ENCODE data around the gene SNX27.
"Not testable (repeated sequence)": the region's sequence is repeated elsewhere in the genome, so short reads cannot be mapped to it uniquely, and the experiment has no call there.

Gene SNX27

GRCh38 chr1:151723726-151724370 is 112.0 kb downstream of the SNX27 start:
- no peak for DNase-seq

GRCh38 chr1:151728151-151729054 is 116.6 kb downstream of the SNX27 start:
- DNase-seq, result no peak

- no peak for DNase-seq
Observed at GRCh38 chr1:151729157-151729965, 117.5 kb downstream of the SNX27 start.

- no peak for DNase-seq
Observed at GRCh38 chr1:151729966-151730291, 118.1 kb downstream of the SNX27 start.

- no peak for DNase-seq
Observed at GRCh38 chr1:151733126-151733525, 121.3 kb downstream of the SNX27 start.

GRCh38 chr1:151733995-151734394 is 122.1 kb downstream of the SNX27 start:
- not testable (repeated sequence) for DNase-seq

- DNase-seq, result no peak
Observed at GRCh38 chr1:151737026-151737425, 125.2 kb downstream of the SNX27 start.

GRCh38 chr1:151737479-151737878 is 125.6 kb downstream of the SNX27 start:
- no peak for DNase-seq

- DNase-seq, result no peak
Observed at GRCh38 chr1:151739590-151740355, 127.9 kb downstream of the SNX27 start.

GRCh38 chr1:151741516-151741915 is 129.7 kb downstream of the SNX27 start:
- no peak for DNase-seq

All from activated CD8-positive, alpha-beta memory T cell treated with anti-CD3 and anti-CD28 coated beads, Interleukin-2, amount 50 U/mL, for 4 hours (primary cell).